ELF-1 (cell line): ENCODE results near the gene NPLOC4.

Source experiments
- DNase-seq: peaks from one replicate; pipeline ENCODE4 v3.0.0-alpha.2; 2016; ENCODE audit warnings: low read depth, low spot score

NPLOC4 gene

DNA sequence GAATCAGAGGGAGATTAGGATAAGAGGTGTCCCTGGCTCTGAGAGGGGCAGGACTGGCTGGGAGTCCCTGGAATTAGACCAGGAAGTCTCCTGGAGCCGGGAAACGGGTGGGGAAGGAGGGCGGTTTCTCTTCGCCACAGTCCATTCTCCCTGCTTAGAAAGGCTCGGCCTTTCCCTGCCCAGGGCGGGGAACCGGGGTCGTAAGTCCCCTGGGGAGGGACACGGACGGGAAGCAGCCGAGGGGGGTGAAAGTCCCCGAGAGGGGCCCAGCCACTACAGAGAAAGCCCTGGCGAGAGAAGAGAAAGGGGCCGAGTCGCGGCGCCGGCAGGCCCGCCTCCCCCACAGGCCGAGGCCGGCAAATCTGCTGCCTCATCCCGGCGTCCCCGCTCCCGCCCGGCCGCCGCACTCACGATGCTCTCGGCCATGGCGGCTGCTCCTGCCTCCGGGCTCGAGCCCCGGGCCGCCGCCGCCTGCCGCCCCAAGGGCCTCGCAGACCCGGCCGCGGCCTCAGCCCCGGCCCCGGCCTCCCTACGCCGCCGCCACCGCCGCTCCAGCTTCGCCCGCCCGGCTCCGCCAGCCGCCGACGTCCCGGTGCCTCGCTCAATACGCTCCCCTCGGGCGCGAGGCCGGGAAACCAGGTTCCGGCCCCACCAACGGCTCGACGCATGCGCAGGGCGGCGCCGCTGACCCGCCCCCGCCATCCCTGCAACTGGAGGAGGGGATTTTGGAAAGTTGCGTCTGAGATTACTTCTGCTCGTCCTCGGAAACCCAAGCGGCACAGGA lies at the start of gene NPLOC4, which contains the start of gene TSPAN10:
Gene NPLOC4 (minus strand): TSS at position 608 of the 784 bp plus-strand sequence. CDS start 182 bp downstream, at position 426.
Gene TSPAN10 (plus strand): TSS at position 692 of the 784 bp plus-strand sequence. CDS start 5,217 bp downstream, outside the sequence.
- peak; percentile 92 for DNase-seq

DNA sequence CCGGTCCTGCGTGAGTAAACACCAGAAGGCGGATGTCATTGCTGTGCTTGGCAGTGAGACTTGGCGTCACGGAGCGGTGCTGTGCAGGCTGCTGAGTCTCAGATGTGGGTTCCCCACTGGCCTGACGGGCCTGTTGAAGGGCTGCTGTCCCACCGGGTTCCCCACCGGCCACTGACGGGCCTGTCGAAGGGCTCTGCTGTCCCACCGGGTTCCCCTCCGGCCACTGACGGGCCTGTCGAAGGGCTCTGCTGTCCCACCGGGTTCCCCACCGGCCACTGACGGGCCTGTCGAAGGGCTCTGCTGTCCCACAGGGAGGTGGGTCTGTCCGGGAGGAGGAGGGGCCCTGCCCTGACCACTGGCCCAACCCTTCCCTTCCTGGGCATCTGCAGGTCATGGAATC lies 49.7 kb upstream of the NPLOC4 start:
- no peak for DNase-seq

DNA sequence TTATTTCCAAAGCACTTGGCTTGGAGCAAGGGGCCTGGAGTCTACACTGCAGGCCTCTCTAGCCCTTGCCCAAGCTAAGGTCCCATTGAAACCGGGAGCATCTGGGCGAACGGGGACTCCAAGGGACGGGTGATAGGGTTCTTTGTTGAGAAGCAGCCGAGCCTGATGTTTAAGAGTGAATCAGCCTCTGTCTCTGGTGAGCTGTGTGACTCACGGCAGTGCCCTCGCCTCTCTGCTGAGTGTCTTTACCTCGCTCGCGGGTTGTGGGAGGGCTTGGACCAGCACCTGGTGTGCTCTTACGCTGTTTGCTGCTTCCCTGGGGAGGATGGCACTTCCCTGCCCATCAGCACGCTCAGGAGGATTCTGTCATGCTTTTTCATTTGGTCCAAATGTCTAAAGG lies 48.2 kb upstream of the NPLOC4 start:
- DNase-seq, result no peak

GRCh38 chr17:81684442-81684911 lies 47.6 kb upstream of the NPLOC4 start:
- peak; percentile 55 for DNase-seq

- peak; percentile 100 for DNase-seq
These were observed 46.9 kb upstream of the NPLOC4 start, which contains the start of the genes ARL16 and HGS for GRCh38 chr17:81683584-81684441. TSS of gene ARL16 (minus strand) at chr17:81683797. CDS start at chr17:81683753, 44 bp downstream. TSS of gene HGS (plus strand) at chr17:81684011. CDS start at chr17:81684067, 56 bp downstream.

- peak; percentile 37 for DNase-seq
These were observed 46.3 kb upstream of the NPLOC4 start for GRCh38 chr17:81683208-81683583.

DNA sequence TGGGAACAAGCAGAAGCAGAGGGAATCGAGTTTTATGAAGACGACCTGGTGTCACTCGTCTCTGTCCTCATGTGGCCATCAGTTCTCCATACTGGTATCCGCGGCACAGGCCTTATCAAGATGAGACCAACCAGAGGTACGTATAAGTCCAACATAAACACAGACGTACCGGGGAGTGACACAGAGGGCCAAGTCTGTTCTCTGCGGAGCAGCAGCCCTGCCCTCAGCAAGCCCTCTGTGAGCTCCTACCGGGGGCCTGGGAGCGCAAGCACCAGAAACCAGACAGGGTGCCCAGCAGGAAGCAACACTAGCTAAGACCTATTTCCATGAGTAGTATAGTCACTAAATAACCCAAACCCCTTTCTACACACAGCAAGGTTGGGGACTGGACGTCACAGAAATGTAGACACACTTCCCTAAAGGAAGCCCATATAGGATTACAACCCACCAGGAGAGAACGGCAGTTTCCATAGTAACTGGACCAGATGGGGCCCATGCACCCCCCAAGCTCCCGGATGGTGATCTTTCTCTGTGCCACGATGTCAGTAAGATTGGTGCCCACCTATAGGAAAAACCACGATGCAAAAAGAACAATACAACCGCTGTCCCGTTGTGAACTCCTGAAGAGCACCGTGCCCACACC lies 45.8 kb upstream of the NPLOC4 start:
- DNase-seq, result peak; percentile 18

DNA sequence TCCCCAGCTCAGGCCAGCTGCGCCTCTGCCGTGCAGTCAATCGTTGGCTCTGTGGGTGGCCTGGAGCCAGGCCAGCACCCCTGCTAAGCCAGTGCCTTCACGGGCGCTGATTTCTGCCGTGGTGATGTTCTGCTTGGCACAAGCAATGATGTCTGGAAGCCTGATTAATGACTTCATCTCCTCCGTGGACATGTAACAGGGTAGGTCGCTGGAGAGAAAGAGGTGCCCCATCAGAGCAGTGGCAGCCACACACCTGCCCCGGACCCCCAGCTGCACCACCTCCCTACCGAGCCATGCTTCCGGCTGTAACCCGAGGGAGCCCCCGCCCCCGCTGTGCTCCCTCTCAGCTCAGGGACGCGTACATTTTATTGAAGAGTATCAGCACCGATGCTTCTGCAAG lies 44.8 kb upstream of the NPLOC4 start:
- no peak for DNase-seq

DNA sequence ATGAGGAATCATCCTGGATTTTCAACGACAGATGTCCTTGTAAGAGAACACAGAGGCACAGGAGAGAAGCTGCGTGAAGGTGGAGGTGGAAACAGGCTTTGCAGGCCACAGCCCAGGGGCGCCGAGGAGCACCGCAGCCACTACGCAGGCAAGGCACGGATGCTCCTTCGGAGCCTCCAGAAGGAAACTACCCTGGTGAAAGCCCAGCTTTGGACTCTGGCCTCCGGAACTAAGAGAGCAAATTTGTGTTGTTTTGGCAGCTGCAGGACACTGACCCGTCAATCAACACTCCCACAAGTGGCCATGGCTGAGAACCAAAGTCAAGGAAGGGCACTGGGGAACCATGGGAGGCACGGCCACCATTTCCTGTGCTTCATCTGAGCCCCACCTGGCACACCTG lies 43.2 kb upstream of the NPLOC4 start:
- no peak for DNase-seq

DNA sequence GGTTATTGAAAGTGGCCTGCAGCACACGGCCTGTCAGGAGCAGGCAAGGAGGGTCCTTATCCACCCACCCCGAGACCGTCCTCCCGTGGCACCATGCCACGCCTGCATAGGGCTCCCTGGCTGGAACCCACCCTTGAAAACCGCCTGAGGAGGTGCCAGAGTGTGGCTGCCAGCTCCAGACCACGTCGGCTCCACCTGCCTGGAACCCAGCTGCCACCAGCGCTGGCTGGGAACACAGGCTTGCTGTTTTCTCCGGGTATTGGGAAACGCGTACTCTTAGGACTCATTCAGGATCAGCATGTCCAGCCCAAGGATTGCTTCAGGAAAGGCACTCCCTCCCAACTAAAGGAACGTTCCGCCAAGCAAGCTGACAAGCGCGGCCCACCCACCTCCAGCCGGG lies 40.0 kb upstream of the NPLOC4 start:
- DNase-seq, result no peak

- peak; percentile 72 for DNase-seq
These were observed 38.8 kb upstream of the NPLOC4 start for GRCh38 chr17:81675515-81676221.

DNA sequence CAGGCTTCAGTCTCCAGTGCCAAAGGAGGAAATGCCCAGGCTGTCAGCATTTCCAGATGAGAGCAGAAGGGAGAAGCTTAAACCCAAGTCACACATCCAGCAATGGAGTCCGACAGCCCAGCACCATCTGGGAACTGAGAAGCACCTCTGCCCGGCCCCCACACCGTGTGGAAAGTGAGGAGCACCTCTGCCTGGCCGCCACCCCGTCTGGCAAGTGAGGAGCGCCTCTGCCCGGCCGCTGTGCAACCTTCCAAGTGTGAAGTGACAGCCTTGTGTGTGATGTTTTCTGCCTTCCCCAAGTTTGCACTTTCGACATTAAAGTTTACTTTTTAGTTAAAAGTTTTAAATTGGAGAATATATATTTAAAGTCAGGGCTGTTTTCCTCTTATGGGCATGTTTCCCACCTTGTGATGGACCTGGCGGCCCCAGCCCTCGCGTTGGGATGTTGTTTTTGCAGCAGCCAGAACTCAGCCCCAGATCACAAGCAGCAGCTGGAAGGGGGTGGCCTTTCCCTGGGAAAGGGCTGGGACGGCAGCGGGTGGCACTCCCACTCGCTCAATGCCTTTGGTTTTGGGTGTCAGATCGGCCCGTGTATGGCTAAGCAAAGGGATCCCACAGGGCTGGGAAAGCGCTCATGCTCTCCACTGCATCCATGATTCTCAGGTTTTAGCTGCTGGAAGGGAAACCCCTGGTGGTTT lies 36.8 kb upstream of the NPLOC4 start:
- no peak for DNase-seq

- DNase-seq, result no peak
These were observed 36.0 kb upstream of the NPLOC4 start for GRCh38 chr17:81672954-81673353.

DNA sequence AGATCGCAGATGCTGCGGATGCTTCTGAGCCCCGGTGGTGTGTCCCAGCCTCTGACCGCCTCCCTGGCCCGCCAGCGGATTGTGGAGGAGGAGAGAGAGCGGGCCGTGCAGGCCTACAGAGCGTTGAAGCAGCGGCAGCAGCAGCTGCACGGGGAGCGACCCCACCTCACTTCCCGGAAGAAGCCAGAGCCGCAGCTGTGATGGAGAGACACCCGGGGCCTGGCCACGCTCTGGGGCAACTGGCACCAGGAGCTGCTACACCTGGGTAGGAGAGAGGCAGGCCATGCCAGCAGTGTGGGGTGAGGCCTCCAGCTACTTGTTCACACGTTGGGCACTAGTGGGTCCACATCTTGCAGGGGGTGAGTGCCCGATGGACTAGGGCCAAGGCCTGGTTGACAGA lies 35.6 kb upstream of the NPLOC4 start:
- DNase-seq, result no peak

DNA sequence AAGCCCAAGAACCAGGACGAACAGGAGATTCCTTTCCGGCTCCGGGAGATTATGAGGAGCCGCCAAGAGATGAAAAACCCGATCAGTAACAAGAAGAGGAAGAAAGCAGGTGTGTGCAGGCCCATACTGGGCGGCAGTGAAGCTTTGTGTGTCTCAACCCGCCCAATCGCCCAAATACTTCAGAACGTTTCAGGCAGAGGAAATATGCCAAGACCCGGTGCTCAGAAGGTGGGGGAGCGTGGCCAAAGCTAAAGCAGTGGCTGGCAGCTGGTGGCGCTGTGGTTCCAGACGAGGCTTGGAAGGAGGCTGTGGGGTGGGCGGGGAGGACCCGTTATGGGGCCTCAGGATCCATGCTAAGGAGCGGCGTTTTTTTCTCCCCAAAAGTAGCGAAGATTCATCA lies 30.8 kb upstream of the NPLOC4 start:
- DNase-seq, result peak; percentile 69

DNA sequence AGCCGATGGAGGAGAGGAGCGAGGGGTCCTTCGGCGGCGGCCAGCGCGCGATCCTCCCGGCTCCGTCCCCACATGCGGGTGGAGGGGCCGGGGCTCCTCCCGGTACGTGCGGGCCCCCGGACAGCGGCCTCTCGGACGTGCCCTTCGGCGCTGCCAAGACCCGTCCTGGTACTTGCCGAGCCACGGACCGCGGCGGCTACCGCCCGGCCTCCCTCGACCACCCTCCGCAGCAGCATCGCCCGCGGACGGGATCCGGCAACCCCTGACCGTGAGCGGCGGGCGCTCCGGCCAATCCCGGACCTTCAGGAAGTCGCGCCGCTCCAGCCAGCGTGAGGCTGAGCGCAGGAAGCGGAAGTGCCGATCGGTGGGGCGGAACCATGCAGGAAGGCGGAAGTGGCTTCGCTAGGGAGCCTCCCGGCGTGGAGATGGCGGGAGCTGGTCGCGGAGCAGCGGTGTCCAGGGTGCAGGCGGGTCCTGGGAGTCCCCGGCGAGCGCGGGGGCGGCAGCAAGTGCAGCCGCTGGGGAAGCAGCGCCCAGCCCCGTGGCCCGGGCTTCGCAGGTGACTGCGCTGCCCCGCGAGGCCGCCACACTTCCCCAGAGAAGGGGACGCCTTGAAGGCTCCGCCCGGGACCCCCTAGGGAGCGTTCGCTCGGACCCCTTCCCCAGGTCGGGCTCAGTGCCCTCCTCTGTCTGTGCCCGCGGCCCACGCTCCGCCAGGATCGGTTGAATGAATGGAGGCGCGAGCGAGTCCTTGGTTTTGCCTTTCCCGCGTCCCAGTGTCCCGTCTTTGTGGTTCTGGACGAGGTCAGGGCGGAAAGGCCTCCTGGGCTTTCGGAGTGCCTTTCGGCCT lies 29.7 kb upstream of the NPLOC4 start, which contains the start of the genes CCDC137 and OXLD1:
Gene CCDC137 (plus strand): TSS at position 396 of the 850 bp plus-strand sequence. CDS start 30 bp downstream, at position 426.
Gene OXLD1 (minus strand): TSS at position 264 of the 850 bp plus-strand sequence. CDS start 28 bp downstream, at position 236.
- DNase-seq, result peak; percentile 97

DNA sequence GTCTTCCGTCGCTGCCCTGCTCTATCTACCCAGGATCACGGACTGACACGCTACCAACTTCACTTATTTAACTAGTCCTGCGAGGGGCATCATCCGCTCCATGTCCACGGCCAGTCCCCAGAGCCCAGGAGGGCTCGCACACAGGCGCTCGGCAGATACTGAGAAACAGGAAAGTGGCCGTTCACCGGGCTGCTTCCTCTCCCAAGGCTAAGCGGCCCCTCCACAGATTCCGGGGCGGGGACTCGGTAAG lies 29.1 kb upstream of the NPLOC4 start:
- no peak for DNase-seq

GRCh38 chr17:81665205-81666091 lies 28.5 kb upstream of the NPLOC4 start:
- DNase-seq, result peak; percentile 57
